ENCODE data around the gene STARD13. TPM values are rescaled to one million over a fixed set of nuclear protein-coding genes. Genes with fewer than 3 reads are reported as not detected.

Gene STARD13
- polyA plus RNA-seq, 5 donors, result 17.4 to 26.8 (median 24.6) TPM

DNA sequence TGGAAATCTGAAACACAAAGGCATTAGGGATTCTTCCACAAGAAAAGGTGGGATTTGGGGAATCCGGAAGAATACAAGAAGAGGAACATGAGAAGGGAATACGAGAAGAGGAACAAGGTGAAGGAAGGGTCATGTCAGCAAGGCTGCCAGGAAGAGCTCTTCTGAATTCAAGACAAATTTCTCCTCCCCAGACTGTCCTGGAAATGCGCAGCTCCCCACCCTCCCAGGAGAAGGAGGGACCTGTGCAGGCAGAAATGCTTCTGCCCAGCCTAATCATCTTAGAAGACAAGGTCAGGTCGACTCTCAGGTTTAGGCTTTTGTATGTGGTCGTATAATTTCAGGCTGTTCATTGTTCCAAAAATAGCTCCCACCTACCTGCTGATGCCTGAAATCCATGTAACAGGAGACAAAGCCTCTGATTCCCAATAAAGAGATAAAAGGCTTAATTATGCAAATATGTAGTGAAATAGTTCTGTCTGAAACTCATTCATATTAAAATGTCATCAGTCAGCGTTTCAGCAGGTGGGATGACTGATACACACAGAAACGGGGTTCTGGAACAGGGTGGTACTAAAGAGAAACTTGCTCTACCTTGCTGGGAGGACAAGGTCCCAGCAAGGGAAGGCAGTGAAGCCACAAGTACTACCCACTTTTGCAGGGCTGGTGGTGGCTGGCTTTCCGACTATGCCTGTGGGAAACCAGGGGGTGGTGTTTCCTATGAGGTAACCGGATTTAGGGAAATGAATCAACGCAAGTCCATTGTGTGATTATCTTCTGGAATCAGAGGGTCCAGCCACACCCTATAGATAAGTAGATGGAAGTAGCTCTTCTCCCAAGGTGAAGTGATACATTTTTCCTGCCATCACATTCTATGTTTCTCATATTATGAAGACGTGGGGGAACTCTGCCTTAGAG lies 193.2 kb downstream of the STARD13 start:
- DNase-seq, result no peak

DNA sequence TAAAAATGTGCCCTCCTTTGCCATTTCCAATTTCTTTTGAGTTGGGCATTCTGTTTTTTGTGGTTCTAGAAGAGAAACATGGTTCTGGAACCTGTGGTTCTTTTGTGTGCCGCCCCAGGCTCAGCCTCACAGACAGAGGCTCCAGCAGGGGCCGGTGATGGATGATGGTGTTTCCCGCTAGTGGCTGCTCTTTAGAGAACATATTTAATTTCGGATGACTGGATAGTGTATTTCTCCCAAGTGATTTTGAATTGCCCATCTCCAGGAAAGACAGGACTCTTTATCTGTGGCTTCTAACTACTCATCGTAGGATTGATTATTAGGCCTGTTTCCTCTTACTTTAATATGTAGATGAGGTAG lies 194.2 kb downstream of the STARD13 start:
- DNase-seq, result no peak

DNA sequence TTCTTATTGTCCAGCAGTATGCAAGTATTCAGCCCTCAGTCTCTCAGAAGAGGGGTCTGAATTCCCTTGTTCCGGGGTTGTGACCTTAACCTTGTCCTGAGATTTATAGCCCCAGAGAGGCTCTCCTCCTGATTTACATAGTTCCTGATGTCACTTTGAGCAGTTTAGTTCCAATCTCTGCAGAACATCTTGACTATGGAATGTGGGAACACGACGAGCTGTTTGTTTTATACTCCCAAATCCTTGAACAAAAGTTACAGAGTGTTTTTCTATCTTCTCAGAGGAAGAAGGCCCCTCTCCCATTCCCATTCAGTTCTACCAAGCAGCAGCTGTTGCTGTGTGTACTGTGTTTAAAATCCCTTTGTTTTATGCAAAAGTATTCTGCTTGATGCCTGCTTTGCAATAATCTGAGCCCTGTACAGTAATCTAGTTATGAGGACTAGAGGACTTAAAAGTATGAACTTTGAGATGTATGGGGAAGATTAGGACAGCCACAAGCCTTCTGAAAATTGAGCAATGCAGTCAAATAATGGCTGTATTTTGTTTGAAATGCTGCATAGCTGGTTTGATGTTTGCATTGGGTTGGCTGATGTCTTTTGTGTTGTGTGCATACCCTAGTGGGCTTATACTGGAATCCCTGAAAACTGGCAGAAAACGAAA lies 194.7 kb downstream of the STARD13 start:
- no peak for DNase-seq

DNA sequence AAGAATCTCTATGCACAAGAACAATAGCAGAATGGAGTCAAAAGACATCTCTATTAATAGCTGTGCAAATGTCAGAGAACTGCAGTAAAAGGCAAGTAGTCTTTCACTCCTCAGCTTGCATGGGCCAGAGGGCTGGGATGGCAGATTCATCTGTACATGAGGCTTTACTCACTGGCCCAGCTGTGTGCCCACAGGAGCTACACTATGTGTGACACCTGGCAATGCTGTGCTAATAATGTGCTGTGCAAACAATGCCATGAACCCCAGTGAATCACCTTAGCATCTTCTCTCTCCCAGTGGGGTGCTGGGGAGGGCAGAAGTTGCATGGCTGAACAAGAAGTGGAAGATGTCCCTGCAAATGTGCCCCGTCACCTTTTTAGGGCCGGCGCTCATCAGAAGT lies 196.2 kb downstream of the STARD13 start:
- no peak for DNase-seq

DNA sequence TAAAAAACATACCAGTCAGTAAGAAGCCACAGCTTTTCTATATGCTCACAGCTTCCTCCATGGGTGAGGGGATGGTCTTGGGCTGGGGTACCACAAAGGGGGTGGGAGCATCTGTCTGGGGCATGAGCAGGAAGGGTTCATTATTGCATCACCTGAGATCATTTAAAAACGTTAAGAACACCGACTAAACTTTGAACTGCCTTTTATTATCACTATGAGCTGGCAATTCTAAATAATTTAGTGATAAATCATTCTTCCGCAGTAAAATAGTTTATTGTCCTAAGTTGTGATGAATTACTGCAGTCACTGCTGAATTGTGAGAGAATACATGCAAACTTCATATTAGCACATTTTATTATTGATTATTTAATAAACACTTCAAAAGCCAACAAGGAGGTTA lies 197.8 kb downstream of the STARD13 start:
- no peak for DNase-seq

DNA sequence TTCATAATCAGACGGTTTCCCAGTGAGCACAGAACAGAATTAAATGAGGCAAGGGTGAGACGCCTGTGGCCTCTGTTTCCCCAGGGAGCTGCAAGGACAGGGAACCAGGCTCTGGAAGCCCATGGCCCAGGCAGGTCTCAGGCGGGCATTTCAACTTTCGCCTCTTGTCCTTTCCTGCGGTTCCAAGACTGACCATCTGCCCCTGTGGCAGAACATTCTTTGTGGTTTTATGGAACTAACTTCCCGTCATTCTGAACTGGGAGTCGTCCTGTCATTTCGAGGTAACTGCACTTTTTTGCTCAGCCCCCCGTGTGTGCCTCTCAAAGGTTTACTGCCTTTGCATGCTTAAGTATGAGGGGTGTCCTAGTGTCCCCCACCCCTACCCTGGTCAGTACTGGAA lies 198.5 kb downstream of the STARD13 start:
- DNase-seq, result no peak

DNA sequence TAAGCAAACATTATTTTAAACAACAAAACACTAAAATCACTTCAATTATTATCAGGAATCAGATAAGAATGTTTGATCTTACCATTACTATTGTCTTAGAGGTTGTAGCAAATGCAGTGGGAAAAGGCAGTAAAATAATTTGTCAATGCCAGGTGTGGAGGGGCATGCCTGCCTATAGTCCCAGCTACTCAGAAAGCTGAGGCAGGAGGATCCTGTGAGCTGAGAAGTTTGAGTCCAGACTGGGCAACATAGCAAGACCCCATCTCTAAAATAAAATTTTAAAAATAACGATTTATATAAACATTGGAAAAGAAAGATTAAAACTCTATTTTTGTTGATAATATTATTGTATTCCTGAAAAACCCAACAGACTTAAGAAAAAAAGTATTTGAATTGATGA lies 202.5 kb downstream of the STARD13 start:
- no peak for DNase-seq

DNA sequence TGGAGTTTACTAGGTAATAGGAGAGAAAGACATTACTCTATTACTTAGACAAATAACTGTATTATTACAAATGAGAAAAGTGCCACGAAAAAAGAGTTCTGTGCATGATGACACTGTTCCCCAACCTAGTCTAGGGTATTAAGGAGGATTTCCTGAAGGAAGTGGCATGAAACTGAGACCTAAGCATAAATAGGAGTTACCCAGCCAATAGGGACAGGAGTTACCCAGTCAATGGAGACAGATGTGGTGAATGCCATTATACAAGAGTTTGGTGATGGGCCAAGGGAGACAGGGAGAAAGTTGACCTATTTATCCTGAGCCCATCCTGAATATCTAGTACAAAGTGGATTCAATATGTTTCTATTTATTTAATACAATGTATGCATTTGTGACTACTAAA lies 203.9 kb downstream of the STARD13 start:
- no peak for DNase-seq

DNA sequence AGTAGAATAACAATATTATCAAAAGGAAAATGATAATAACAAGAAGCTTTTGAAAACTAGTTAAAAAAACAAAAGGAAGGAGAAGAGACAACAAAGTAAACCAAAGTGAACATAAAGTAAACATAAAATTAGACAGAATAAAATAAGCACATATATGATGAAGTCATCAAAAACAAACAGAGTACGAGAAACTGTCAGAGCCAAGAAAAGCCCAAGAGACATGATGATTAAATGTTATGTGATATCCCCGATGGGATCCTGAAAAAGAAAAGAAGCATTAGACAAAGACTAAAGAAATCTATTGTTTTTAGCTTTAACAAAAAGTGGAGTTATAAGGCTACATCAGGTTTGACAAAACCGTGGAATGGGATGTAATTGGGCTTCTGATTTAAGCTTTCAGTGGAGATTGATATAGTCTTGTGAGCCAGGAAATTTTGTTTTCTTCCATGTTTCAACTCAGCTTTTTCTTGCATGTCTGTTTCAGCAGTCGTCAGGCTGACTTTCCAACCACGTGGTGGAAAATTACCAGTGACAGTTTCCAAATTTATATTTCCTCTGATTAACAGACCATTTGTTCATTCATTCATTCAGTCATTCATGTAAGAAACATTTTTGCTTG lies 204.5 kb downstream of the STARD13 start:
- no peak for DNase-seq

DNA sequence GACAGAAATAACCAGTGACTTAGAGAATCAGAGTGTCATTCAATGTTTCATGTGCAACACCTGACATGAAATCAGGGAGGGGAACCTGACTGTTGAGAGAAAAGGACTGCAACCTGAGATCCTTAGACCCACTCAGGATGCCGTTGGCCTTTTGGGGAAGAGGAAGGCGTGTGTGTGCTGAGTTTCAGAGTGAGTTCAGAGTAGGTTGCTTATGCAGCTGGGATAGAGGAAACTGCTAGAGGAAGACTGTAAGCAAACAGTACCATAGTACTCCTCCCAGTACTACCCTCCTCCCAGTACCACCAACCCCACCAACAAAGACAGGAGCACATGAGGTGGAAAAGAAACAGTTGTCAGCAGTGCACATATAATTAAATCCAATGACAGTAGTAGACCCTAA lies 205.6 kb downstream of the STARD13 start:
- DNase-seq, result no peak

DNA sequence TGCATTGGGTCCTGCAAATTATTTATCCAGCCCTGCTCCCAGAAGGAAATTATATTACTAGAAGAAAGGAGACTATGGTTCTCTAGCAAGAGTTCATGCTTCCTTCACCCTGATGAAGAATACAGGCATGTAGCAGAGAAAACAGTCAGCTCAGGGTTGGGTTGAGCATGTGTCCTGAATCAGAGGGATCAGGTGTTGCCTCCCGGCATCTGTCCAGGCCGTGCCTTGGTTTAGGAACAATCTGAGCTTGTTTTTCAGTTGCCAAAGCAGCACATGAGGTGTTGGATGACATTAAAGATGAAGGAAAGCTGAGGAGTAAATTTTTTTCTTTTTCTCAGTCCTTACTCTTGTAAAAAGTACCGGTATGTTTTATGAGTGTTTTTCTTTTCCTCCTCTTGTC lies 207.3 kb downstream of the STARD13 start:
- no peak for DNase-seq

DNA sequence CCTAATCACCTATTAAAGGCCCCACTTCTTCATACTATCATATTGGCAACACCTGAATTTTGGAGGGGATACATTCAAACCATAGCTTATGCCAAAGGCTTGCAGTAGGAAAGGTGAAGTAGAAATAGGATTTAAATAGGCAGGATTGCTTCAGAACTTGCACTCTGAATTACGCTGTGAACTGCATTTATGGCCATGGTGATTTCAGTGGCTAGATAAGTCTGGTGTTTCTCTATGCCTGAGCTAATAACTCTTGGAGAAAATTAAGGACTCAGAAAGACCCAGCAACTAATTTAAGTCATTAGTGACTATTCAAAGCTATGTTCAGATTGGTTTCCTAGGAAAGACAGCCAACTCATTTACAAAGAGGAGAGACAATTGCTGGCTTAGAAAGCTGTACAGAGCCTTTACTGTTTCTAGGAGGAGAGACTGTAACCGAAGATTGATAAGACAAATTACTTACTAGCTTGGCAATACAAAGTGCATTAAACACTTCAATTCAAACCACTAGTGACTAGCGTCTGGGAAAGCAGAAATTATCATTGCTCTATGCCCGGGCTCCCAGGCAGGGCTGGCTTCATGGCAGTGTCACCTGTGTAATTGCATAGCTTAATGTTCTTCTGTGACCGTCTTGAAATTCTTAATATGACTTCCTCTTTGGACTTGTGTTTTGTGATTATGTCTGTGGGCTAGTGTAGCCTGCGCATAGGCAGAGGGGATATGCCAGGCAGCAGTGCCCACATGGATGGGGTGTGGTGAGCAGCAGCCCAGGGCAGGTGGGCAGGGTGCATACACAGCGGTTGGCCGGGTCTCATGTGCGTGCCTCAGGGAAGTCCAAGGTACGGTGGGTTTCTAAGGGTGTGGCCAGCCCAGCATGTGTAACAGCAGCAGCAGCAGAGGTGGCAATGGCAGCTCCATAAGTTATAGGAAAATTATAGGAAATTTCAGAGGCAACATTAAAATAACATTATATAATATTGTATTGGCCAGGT lies 209.3 kb downstream of the STARD13 start:
- no peak for DNase-seq

DNA sequence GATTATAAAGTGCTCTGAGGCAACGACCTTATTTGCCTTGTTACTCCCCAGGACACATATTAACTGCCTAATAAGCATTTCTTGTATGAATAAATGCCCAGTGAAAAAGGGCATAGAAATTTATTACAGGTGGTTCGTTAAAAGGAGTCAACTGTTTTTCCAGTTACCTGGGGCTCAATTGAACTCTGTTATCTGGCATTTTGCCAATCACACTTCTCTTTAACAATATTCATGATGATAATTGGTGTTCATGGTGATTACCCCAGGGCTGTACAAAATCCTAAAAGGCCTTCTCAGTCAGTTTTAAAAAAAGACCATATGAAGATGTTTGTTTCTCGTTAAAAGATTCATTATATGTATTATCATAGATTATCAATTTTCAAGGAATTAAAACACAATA lies 212.2 kb downstream of the STARD13 start:
- DNase-seq, result no peak

DNA sequence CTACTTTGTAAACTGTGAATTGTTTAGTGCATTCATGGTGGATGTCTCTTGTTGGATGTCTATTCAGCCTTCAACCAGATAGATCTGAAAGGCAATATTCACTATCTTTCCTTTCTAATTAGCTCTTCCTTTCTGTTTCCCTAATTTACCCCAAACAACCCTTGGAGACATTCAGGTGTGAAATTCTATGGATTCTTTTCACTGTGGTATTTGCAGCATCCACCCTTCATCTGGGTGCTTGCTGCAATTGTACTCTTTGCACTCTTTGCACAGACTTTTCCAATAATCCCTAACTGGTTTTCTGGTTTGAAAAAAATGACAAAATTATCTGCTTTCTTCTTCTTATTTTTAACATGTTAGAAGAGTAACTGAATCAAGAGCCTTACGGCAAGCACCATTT lies 212.8 kb downstream of the STARD13 start:
- no peak for DNase-seq

DNA sequence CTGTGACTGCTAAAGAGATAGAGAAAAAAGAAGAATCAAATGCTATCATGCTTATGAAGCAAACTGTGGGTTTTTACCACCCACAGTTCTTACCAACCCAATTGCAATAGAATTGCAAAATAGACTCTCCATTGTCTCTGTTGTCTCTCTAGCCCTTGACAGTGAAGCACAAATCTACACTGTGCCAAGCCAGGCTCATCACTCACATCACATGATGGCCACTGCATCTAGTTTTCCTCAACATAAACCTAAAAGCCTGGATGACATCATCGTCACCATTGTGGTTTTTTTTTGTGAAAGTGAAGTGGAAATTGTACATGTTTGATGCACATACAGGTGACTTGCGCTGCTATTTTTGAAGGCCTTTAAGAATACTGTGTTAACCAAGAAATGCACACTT lies 213.3 kb downstream of the STARD13 start:
- no peak for DNase-seq

DNA sequence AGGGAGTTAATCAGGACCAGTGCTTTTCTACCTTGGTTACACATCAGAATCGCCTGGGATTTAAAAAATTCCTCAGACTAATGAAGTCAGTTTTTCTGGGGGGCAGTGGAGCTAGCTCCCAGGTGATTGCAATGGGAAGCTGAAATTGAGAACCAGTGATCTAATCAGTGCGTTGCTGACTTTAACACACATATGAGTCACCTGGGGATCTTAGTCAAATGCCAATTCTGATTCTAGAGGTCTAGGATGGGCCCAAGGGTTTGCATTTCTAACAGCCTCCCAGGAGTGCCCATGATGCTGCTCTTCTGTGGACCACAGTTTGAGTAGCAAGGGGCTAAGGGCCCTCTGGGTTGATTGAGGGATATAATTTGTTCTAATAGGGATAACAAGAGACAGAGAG lies 214.8 kb downstream of the STARD13 start:
- DNase-seq, result no peak

DNA sequence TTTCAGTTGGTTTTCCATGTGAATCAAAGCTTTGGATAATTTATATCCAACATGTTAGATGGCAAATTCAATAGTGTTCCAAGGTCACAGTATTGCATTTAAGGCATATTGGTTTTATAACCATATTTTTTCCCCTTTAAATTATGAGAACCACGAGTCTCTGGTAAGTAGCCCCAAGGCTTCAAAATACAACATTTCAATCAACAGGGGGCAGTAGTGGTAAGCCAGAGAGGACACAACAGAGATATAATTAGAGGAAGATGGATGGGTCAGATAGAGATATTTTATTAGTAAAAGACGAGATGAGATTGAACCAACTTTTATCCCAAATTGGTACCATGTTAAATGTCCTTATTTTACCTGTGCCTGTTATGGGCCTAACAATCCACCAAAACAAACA lies 216.2 kb downstream of the STARD13 start:
- no peak for DNase-seq

DNA sequence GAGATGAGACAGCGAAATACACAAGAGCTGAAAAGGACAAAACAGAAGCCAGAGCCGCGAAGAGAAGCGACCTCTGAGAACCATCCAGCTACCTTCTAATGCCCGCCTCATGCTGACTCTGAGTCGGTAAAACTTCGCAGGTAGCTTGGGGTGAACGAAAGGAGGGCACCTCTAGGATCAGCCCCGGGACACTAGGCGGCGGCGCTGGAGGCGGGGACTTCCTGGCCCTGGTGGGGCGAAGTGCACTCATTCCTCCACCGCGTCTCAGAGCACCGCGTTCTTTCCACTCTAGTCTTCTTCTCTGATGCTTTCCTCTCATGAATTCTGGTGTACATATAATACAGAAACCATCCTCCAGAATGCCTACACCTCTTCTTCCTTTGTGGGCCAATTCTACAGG lies 219.2 kb downstream of the STARD13 start:
- DNase-seq, result no peak

DNA sequence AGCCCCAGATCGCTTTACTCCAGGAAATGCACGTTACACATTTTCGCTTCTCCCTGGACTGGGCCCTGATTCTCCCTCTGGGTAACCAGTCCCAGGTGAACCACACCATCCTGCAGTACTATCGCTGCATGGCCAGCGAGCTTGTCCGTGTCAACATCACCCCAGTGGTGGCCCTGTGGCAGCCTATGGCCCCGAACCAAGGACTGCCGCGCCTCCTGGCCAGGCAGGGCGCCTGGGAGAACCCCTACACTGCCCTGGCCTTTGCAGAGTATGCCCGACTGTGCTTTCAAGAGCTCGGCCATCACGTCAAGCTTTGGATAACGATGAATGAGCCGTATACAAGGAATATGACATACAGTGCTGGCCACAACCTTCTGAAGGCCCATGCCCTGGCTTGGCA lies 224.7 kb downstream of the STARD13 start:
- DNase-seq, result no peak

DNA sequence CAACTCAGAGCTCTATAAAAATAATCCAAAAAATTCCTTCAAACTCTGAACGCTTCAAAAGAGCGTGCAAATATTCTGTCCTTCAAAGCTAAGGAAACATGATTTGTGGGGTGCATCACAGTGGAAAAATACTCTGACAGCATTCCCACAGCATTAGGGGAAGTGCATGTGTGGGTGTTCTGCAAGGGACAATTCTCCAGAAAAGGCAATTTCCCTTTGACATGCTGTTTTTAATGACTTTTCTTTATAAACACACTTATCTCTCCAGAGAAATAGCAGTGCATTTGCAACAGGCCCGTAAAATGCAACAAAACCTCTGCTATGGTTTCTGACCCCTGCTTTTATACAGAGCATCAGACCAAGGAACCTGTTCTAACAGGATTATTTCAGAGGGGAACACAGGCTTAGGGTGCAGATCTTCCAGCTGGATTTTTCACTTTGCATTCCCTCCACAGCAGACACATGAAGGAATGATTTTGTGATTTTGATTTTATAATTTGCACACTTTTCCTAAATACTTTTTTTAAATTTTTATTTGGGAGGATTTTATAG lies 226.7 kb downstream of the STARD13 start:
- DNase-seq, result no peak

DNA sequence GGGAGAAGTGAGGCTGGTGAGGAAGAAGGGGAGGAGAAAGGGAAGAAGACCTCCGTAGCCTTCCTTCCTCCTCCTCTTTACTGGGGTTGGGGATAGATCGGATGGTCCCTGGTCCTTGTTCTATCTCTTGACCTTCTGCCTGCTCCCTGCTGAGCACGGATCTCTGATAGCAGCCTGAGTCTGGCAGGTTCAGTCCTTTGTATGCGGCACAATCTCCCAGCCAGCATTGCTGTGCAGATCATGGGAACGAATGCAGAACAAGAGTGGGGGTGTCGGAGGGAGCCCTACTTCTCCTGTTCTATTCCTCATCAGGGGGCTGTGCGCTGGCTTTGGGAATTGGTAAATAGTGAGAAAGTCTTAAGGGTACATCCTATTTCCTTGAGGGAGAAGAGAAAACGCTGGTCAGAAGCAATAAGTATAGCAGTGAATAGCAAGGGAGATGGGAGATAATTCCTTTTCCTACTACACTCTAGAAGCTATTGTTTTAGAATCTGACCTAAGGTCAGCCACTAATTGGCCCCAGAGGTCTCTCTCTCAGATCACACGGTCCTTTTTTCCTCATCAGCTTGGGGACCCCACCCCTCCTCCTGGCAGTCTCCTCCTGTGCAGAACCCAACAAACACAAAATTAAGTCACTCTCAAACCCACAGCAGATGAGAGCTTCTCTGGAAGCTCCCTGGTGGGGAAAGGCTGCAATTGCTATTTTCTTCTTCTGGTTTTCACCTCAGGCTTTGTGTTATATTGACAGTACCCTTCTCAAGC lies 228.4 kb downstream of the STARD13 start:
- DNase-seq, result no peak
